Body of pancreas (tissue), 4 donors: Measurements from ENCODE around the gene FEM1B. TPM values are rescaled to one million over a fixed set of nuclear protein-coding genes. Genes with fewer than 3 reads are reported as not detected.

Experiments used
- ATAC-seq: fragments of 150-250 bp; one replicate; pipeline ENCODE4 v1.9.1; 2016
- DNase-seq, 4 donors: peaks; one replicate each; pipeline ENCODE4 v3.0.0-alpha.2; 2019
- H3K27ac ChIP-seq, 4 donors: fragments of 200-600 bp; sonication (generic); 1 replicate in 3 of 4; 2 replicates in 1 of 4; pipeline versions ENCODE4 v1.5.1 to v1.6.1; 2016 to 2019; ENCODE audit warnings: mild to moderate bottlenecking in 1 of 4, mixed read lengths in 1 of 4, moderate library complexity in 1 of 4
- H3K27me3 ChIP-seq, 2 donors: fragments of 200-600 bp; sonication (generic); one replicate each; pipeline ENCODE4 v1.6.0; 2016; ENCODE audit warnings: mild to moderate bottlenecking in 1 of 2
- H3K36me3 ChIP-seq, 2 donors: fragments of 200-600 bp; sonication (generic); replicated peaks in 1 of 2; 2 replicates each; pipeline ENCODE4 v1.5.1; 2016; ENCODE audit warnings: low read depth in 2 of 2; ENCODE audit not compliant: insufficient read depth in 1 of 2
- H3K4me1 ChIP-seq: fragments of 200-600 bp; sonication (generic); one replicate; pipeline ENCODE4 v1.6.0; 2016
- H3K4me3 ChIP-seq, 2 donors: fragments of 200-600 bp; sonication (generic); 1 replicate in 1 of 2; 2 replicates in 1 of 2; pipeline ENCODE4 v1.5.1; 2016 to 2019
- H3K9me3 ChIP-seq, 3 donors: fragments of 200-600 bp; sonication (generic); 1 replicate in 2 of 3; 2 replicates in 1 of 3; pipeline ENCODE4 v1.5.1; 2016
- POLR2A ChIP-seq, 3 donors: fragments of 450-650 bp; IDR thresholded peaks; one replicate each; pipeline ENCODE4 v1.6.1; 2016; ENCODE audit warnings: antibody characterized with exemption in 3 of 3, mild to moderate bottlenecking in 2 of 3
- WGBS, 2 donors: methylation state at CpG; one replicate each; pipeline ENCODE4 v1.1.5; 2017; 5-methylcytosine and 5-hydroxymethylcytosine counted together
- intact Hi-C: fragments of 100-400 bp; cut with DNase I; formaldehyde crosslinking; loops from one replicate; pipeline ENCODE4 v1.15.1; 2023
- total RNA-seq, 2 donors: library from RNA; depleted of rRNA; stranded (reverse); fragments of >200 nt; gene quantifications; one replicate each; pipeline ENCODE4 v1.1.0, GENCODE V29; 2016
- TF ChIP-seq, protein P1 (sequence below), 7 experiments: fragments of 450-650 bp in 4 of 7; fragments of 200-600 bp in 3 of 7; sonication (generic) in 3 of 7; IDR thresholded peaks; one replicate each; pipeline ENCODE4 v1.5.1; 2016 to 2019; ENCODE audit warnings: antibody characterized with exemption in 7 of 7

Gene FEM1B
- total RNA-seq, 2 donors from 2014 or later: 10.5 to 19.7 TPM

- intact Hi-C loops: no loop called here
- peak overlapping the region; percentile 79 to 88 for H3K4me3 ChIP-seq
- peak overlapping the region; percentile 79 to 98 (median 92) for H3K27ac ChIP-seq
- no peaks in the 10 kb centered on the region for H3K9me3 ChIP-seq
- H3K36me3 ChIP-seq: no peaks in the 10 kb centered on the region
- H3K4me1 ChIP-seq: peaks cover 43% of the 10 kb centered on the region
- TF ChIP-seq, protein P1, sequence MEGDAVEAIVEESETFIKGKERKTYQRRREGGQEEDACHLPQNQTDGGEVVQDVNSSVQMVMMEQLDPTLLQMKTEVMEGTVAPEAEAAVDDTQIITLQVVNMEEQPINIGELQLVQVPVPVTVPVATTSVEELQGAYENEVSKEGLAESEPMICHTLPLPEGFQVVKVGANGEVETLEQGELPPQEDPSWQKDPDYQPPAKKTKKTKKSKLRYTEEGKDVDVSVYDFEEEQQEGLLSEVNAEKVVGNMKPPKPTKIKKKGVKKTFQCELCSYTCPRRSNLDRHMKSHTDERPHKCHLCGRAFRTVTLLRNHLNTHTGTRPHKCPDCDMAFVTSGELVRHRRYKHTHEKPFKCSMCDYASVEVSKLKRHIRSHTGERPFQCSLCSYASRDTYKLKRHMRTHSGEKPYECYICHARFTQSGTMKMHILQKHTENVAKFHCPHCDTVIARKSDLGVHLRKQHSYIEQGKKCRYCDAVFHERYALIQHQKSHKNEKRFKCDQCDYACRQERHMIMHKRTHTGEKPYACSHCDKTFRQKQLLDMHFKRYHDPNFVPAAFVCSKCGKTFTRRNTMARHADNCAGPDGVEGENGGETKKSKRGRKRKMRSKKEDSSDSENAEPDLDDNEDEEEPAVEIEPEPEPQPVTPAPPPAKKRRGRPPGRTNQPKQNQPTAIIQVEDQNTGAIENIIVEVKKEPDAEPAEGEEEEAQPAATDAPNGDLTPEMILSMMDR (IDR thresholded peaks at IDR 0.05): peak in 4 of 7 experiments; percentile 34 to 50 (median 46)
- no peak for TF ChIP-seq POLR2A (IDR thresholded peaks at IDR 0.05)
- H3K27me3 ChIP-seq: no peaks in the 10 kb centered on the region
- DNase-seq (peak in 3 of 4 donors; percentile 64 to 74 (median 74)), ATAC-seq (no peak)
- 0% methylated on average over 9 to 22 of the region's 22 CpGs for WGBS, 2 donors
Measured at GRCh38 chr15:68278345-68278594, 725 bp downstream of the FEM1B start.

DNA sequence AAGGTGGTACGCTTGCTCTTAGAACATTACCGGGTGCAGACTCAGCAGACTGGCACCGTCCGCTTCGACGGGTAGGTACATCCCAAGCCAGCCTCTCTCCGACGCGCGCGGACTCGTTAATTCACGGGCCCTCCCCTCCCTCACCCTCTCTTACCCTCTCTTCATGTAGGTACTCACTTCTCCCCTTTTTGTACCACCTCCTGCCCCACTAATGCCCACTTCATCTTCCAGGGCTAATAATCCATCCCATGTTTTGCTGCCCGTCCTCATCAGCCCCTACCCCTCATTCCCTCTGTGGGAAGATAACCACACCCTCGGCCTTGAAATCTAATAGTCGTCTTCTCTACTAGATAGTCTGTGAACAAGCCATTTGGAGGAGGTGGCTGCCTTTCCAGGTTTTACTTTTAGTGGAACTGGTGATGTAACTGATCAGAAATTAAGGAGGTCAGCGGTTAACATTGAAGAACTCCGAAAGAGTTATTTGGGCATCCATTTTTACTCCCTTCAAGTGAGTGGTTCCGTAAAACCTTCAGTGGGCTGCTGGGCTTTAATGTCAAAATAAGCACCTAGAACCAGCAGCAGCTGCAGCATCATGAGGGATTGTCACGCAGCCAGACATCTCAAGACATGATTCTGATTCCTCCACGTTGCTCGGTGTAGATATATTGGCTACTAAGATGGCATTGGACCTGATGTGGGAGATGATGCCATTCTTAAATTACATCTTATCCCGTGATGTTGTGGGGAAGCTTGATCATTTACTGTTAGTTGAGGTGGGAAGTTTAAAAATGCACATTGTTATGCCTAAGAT lies 1.3 kb downstream of the FEM1B start:
- ATAC-seq (peak; percentile 1), DNase-seq (no peak)
- intact Hi-C loops: no loop called here
- 1 to 2% methylated on average over 23 of the region's 23 CpGs for WGBS, 2 donors
- Histone ChIP-seq H3K27ac (peak overlapping the region; percentile 79 to 98 (median 92)), H3K4me1 (peaks cover 43% of the 10 kb centered on the region), H3K27me3 (no peaks in the 10 kb centered on the region), H3K36me3 (no peaks in the 10 kb centered on the region), H3K4me3 (peak overlapping the region; percentile 79 to 88), H3K9me3 (no peaks in the 10 kb centered on the region)
- TF ChIP-seq, protein P1 (IDR thresholded peaks at IDR 0.05): no peak
- TF ChIP-seq POLR2A (IDR thresholded peaks at IDR 0.05): no peak

DNA sequence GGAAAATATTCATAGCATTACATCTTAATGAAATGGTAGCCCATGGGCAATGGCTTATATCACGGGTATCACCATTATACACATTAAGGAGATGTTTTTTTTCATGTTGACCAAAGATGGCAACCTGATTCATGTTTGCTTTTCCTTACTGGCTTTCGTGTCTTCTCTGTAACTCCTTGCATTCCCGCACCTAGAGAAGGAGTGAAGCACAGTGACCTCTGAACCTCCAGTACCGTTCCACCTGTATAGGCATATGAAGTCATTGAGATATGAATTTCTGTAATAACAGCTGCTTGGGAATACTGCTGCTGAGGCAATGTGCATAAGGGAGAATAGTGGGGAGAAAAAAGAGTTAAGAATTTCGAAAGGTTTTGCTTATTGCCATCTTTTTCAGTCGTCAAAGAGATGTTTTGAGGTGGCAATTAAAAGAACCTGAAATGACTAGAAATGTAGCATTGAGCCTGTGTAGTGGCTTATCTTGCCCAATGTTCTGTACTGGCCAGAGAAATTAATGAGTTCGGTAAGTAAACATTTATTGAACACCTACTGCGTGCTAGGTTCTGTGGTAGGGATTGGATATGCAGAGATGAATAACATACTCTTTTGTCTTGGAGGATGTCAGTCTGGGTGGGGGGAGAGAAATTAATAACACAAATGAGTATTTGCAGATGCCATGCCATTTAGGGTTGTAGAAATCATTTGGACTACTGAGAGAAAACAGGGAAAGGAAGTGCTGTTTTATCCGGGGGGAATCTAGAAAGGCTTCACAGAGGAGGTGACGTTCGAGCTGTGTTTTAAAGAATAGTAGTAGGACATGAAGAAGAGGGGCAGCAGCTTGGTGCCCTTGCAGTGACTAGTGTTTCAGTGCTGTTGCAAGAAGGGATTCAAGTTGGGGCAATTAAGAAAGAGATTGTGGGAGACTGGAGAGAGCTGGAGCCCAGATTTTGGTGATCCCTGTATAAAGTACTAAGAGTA lies 2.5 kb downstream of the FEM1B start:
- H3K27me3 ChIP-seq: no peaks in the 10 kb centered on the region
- DNase-seq (no peak), ATAC-seq (no peak)
- WGBS, 2 donors: 19% methylated on average over 11 of the region's 11 CpGs
- H3K4me3 ChIP-seq: no peak overlapping the region
- no peaks in the 10 kb centered on the region for H3K36me3 ChIP-seq
- H3K4me1 ChIP-seq: peaks cover 48% of the 10 kb centered on the region
- no peaks in the 10 kb centered on the region for H3K9me3 ChIP-seq
- intact Hi-C loops: no loop called here
- peak overlapping the region in 1 of 4 donors; percentile 12 for H3K27ac ChIP-seq
- TF ChIP-seq, protein P1 (IDR thresholded peaks at IDR 0.05): no peak
- TF ChIP-seq POLR2A (IDR thresholded peaks at IDR 0.05): no peak

GRCh38 chr15:68281008-68281407 lies 3.5 kb downstream of the FEM1B start:
- DNase-seq (no peak), ATAC-seq (no peak)
- Histone ChIP-seq H3K27me3 (no peaks in the 10 kb centered on the region), H3K27ac (no peak overlapping the region), H3K4me1 (peaks cover 57% of the 10 kb centered on the region), H3K4me3 (no peak overlapping the region), H3K9me3 (no peaks in the 10 kb centered on the region), H3K36me3 (no peaks in the 10 kb centered on the region)
- TF ChIP-seq, protein P1 (IDR thresholded peaks at IDR 0.05): no peak
- TF ChIP-seq POLR2A (IDR thresholded peaks at IDR 0.05): no peak
- intact Hi-C loops: no loop called here
- 14 to 15% methylated on average over 1 of the region's 1 CpG for WGBS, 2 donors
